Fibroblast of skin of scalp (primary cell): Measurements from ENCODE around the gene DDX59.

Source experiments
- DNase-seq: peaks from one replicate; pipeline ENCODE4 v3.0.0-alpha.2; 2013

The DDX59 gene

DNA sequence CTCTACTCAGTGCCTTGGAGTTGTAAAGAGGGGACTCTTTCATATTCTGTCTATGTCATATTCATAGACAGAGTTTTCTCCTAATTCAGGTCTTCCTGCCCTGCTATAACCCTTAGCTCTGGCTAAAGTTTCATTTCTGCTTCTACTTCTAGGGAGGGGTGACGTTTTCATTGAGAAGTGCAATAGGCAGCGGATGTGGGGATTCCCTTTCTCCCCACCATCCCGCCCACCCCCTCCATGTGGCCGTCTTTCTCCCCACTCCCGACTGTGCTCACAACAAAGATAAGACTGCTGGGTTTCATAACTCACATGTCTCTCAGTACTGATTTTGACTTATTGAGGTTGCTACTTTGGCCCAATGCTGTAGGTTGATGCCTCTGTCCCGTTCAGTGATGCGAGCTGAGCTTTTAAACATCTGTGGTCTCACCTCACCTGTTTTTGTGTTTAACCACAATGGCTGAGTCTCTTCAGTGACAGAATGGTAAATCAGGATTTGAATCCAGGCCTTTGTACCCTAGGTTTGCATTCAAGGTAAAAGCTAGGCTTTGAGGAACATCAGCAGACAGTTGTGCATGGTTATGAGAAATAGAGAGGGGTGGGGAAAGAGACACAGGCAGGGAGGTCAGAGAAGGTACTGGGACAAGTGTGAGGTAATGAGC, 41.4 kb downstream of the DDX59 start:
- DNase-seq, result no peak

DNA sequence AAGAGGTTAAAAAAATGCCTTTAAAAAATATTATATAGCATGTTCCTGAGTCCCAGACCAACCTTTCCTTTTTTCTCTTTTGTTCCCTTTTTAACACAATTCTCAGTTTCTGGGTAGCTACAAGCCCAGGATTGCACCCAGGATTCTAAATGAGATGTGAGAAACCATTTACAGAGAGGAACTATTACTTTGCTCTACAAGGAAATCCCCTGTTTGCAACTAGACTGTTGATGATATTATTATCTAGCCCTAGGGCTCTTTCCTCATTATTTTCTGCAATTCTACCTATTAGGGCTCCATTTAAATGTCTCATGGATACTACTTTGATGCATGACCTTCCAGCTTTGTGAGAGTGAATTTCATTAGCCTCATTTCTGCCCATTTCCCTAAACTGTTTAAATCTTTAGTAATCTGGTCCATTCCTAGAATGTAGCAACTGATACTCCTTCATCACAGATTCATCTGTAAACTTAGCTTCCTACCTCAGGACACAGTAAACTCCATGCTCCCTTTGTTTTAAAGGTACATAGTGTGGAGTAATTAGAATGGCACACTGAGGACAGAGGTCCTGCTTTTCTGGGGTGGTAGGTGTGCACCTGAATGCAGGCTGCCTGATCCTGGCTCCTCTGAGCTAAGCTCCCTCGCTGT, 42.0 kb downstream of the DDX59 start:
- DNase-seq, result no peak

DNA sequence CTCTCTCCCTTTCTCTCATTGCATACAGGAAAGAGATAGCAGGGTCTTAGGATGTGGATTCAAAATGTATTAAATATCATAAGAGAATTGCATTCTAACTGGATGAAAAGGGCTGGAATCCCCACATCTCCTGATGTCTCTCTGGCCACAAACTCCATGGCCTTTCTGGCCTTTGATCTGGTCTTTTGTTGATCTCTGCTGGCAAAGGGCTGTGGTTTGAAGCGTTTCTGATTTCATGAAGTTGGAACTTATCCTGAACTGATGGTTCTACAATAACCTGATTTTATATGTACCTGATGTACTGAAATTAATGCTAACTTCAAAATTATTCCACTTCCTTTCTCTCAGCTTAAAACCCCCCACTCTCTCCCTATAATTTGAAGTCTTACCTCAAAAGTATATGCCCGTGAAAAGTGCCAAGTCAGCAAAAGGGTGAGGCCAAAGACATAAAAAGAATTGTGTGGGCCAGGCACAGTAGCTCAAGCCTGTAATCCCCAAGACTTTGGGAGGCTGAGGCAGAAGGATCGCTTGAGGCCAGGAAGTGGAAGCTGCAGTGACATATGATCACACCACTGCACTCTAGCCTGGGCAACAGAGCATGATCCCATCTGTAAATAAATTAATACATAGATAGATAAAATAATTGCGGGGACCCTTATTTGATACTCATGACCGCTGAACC, 42.7 kb downstream of the DDX59 start:
- DNase-seq, result no peak

DNA sequence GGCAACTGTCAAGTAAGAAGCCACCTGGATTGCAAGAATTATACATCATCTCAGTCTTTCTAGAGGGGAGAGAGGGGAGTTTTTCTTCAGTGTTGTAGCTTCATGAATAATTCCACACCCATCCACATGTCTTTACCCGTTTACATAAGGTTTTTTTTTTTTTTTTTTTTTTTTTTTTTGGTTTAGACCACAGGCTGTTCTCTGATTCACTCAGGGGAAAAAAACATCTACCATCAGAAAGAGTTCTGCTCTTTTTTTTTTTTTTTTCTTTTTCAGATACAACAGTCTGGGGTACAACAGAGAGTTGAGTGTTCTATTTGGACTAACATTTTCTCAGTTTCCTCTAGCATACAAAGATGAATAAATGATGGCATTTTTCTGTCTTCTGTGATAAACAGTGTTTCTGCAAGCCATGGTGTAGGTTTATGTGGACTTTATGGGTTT, 44.3 kb downstream of the DDX59 start:
- DNase-seq, result peak; percentile 23

GRCh38 chr1:200624679-200625335, 44.9 kb downstream of the DDX59 start:
- DNase-seq, result no peak

DNA sequence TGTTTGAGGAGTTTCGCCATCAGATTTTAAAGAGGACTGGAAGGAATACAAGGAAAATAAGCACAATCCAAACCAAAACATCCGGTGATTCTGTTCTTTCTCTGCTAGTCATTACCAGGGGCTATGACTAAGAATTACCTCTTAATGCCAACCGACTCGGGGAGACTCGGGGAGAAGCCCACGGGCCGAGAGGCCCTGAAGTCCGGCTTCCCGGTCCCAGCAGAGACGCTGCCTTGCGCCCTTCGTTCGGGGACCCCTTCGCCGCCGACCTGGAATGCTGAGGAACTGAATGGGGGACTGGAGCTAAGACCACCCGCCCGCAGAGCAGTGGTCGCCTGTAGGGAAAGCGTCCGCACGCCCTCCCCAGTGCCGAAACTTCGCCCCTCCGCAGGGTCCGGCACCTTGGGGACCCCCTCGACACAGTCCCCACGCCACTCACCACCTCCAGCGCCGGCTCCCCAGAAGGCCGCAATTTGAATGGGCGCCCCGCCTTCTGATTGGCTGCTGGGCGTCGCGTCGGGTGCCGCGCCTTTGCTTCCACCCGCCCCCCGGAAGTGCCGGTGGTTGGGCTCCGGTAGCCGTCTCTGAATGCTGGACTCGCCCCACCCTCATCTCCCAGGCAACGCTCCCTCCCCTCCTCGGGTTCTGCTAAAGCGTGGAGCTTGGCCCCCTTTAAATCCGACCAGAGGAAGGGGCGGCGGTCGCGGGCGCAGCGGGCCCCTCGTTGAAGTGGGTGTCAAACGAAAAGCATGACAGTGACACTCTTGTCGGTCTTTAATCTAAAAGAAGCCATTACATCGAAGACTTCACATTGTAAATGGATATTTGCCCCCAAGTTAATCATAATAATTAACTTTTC, 49.2 kb downstream of the DDX59 start, which contains the start of gene KIF14:
KIF14 (minus strand) TSS at position 479 of the 859 bp plus-strand sequence. CDS start 2,028 bp downstream, outside the sequence.
- peak; percentile 91 for DNase-seq

GRCh38 chr1:200619894-200620272, 49.8 kb downstream of the DDX59 start:
- DNase-seq, result no peak

DNA sequence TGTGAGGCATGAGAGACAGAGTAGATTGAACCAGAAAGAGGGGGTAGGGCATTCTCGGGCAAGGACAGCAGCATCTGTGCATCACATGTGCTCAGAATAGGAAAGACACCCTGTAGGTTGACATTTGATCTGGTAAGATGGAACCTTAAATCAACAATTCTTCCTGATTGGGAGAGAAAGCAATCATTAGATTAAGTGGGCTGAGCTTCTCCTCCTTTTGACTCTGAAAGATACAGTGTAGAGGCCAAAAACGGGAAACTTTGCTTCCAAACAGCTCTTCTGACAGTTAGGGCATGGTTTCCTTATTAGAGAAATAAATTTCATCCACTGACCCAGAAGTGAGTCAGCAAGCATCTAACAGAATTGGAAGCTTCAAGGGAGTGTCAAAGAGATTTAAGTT, 58.9 kb downstream of the DDX59 start:
- peak; percentile 18 for DNase-seq

DNA sequence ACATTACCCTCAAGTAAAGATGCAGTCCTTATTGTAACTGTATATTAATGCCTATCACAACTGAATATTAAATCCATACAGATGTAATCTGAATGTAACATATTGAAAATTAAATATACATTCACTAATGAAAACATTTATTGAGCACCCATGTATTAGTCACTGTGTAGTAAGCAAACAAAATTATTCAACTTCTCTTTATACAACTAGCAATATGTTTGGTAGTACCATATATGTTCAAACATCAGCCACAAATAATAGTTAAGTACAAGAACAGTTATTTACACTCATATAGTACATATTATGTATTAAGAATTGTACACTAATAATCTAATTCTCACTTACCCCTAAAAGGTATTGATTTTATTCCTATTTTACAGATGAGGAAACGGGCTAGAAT, 67.1 kb downstream of the DDX59 start:
- no peak for DNase-seq
